Mesendoderm (in vitro differentiated cells): ENCODE results near the gene RCOR3.
"Not testable (repeated sequence)": the region's sequence is repeated elsewhere in the genome, so short reads cannot be mapped to it uniquely, and the experiment has no call there.

Source experiments
- DNase-seq: peaks from one replicate; pipeline ENCODE4 v3.0.0; 2013
- H2AK5ac ChIP-seq: 2 replicates; pipeline ENCODE4 v1.6.1; 2013; ENCODE audit warnings: low read length, inconsistent platforms
- H2BK120ac ChIP-seq: 2 replicates; pipeline ENCODE4 v1.6.1; 2013; ENCODE audit warnings: low read depth, mild to moderate bottlenecking, low read length, moderate library complexity, mixed read lengths
- H2BK15ac ChIP-seq: replicated peaks from 2 replicates; pipeline ENCODE4 v1.6.1; 2013; ENCODE audit warnings: low read depth, mild to moderate bottlenecking, moderate library complexity
- H2BK5ac ChIP-seq: 2 replicates; pipeline ENCODE4 v1.6.1; 2013; ENCODE audit warnings: low read length, inconsistent platforms
- H3K18ac ChIP-seq: 2 replicates; pipeline ENCODE4 v1.6.1; 2013; ENCODE audit warnings: mild to moderate bottlenecking, low read length, mixed read lengths
- H3K23ac ChIP-seq: one replicate; pipeline ENCODE4 v1.6.1; 2013; ENCODE audit warnings: low read length
- H3K27ac ChIP-seq: 2 replicates; pipeline ENCODE4 v1.5.1; 2013; ENCODE audit warnings: low read depth, mild to moderate bottlenecking, inconsistent platforms, low read length, moderate library complexity
- H3K27me3 ChIP-seq: 2 replicates; pipeline ENCODE4 v1.6.1; 2013; ENCODE audit warnings: low read length, control low read depth, mild to moderate bottlenecking, inconsistent platforms; ENCODE audit not compliant: insufficient read depth, poor library complexity
- H3K36me3 ChIP-seq: 2 replicates; pipeline ENCODE4 v1.6.1; 2013; ENCODE audit warnings: low read length, inconsistent platforms; ENCODE audit not compliant: control insufficient read depth, insufficient read depth
- H3K4ac ChIP-seq: one replicate; pipeline ENCODE4 v1.6.1; 2013; ENCODE audit warnings: low read depth, mild to moderate bottlenecking, low read length, moderate library complexity
- H3K4me1 ChIP-seq: 2 replicates; pipeline ENCODE4 v1.6.1; 2013; ENCODE audit warnings: low read depth, low read length, inconsistent platforms; ENCODE audit not compliant: control insufficient read depth
- H3K4me2 ChIP-seq: 2 replicates; pipeline ENCODE4 v1.6.1; 2013; ENCODE audit warnings: low read length
- H3K4me3 ChIP-seq: 2 replicates; pipeline ENCODE4 v1.5.1; 2013; ENCODE audit warnings: mild to moderate bottlenecking, low read length
- H3K56ac ChIP-seq: one replicate; pipeline ENCODE4 v1.6.1; 2013; ENCODE audit warnings: low read length
- H3K79me1 ChIP-seq: 2 replicates; pipeline ENCODE4 v1.6.1; 2013; ENCODE audit warnings: low read length, inconsistent platforms
- H3K79me2 ChIP-seq: 2 replicates; pipeline ENCODE4 v1.6.1; 2013; ENCODE audit warnings: mild to moderate bottlenecking, low read length; ENCODE audit not compliant: control insufficient read depth, insufficient read depth
- H3K9ac ChIP-seq: 2 replicates; pipeline ENCODE4 v1.6.1; 2013; ENCODE audit warnings: low read length, inconsistent platforms
- H4K5ac ChIP-seq: one replicate; pipeline ENCODE4 v1.6.1; 2013; ENCODE audit warnings: low read length
- H4K8ac ChIP-seq: one replicate; pipeline ENCODE4 v1.6.1; 2013; ENCODE audit warnings: low read depth, mild to moderate bottlenecking, control low read depth, low read length, moderate library complexity
- WGBS: extraction: QIAGEN DNeasy Blood & Tissue Kit; methylation state at CpG from one replicate; pipeline ENCODE4 v1.1.7; 2013; ENCODE audit warnings: low lambda C conversion rate, missing lambda C conversion rate; ENCODE audit not compliant: insufficient coverage; ENCODE audit errors: extremely low coverage; 5-methylcytosine and 5-hydroxymethylcytosine counted together

RCOR3 gene

GRCh38 chr1:211320980-211321379 is 61.8 kb downstream of the RCOR3 start:
- Histone ChIP-seq H3K4ac (no peak overlapping the region), H2AK5ac (no peak overlapping the region), H3K79me2 (no peaks in the 10 kb centered on the region), H3K23ac (no peak overlapping the region), H4K8ac (no peak overlapping the region), H2BK15ac (no peak overlapping the region), H3K9ac (no peak overlapping the region), H3K56ac (no peak overlapping the region), H3K27ac (no peak overlapping the region), H3K36me3 (no peaks in the 10 kb centered on the region), H4K5ac (no peak overlapping the region), H2BK120ac (no peak overlapping the region), H3K4me2 (no peak overlapping the region), H3K79me1 (no peaks in the 10 kb centered on the region), H2BK5ac (no peak overlapping the region), H3K27me3 (no peaks in the 10 kb centered on the region), H3K4me3 (no peak overlapping the region), H3K4me1 (no peaks in the 10 kb centered on the region), H3K18ac (no peak overlapping the region)
- no peak for DNase-seq
- no CpG with 5 or more reads among the region's 4 CpGs for WGBS

GRCh38 chr1:211321646-211322045 is 62.5 kb downstream of the RCOR3 start:
- WGBS: no CpG with 5 or more reads among the region's 7 CpGs
- not testable (repeated sequence) for H3K4me1 ChIP-seq, H3K56ac ChIP-seq, H4K5ac ChIP-seq, H3K4ac ChIP-seq, H3K18ac ChIP-seq, H3K4me3 ChIP-seq, H3K9ac ChIP-seq, H2BK120ac ChIP-seq, H2AK5ac ChIP-seq, H3K27me3 ChIP-seq, H4K8ac ChIP-seq, H3K79me1 ChIP-seq, H3K23ac ChIP-seq, H3K4me2 ChIP-seq, H3K36me3 ChIP-seq, H3K27ac ChIP-seq, H2BK5ac ChIP-seq, H2BK15ac ChIP-seq, H3K79me2 ChIP-seq, DNase-seq

- H2AK5ac ChIP-seq: no peak overlapping the region
- no peak overlapping the region for H2BK5ac ChIP-seq
- H3K27me3 ChIP-seq: no peaks in the 10 kb centered on the region
- H3K18ac ChIP-seq: no peak overlapping the region
- WGBS: no CpG with 5 or more reads among the region's 9 CpGs
- H2BK120ac ChIP-seq: no peak overlapping the region
- DNase-seq: peak; percentile 84
- no peak overlapping the region for H3K56ac ChIP-seq
- H3K36me3 ChIP-seq: no peaks in the 10 kb centered on the region
- H4K8ac ChIP-seq: no peak overlapping the region
- no peak overlapping the region for H3K4me2 ChIP-seq
- no peak overlapping the region for H3K23ac ChIP-seq
- peaks cover 7% of the 10 kb centered on the region for H3K4me1 ChIP-seq
- no peak overlapping the region for H3K27ac ChIP-seq
- H2BK15ac ChIP-seq: no peak overlapping the region
- no peak overlapping the region for H4K5ac ChIP-seq
- H3K4me3 ChIP-seq: no peak overlapping the region
- H3K79me2 ChIP-seq: peaks cover 13% of the 10 kb centered on the region
- H3K79me1 ChIP-seq: peaks cover 5% of the 10 kb centered on the region
- H3K4ac ChIP-seq: no peak overlapping the region
- no peak overlapping the region for H3K9ac ChIP-seq
These were observed 64.2 kb downstream of the RCOR3 start for GRCh38 chr1:211323156-211324063.

- Histone ChIP-seq H3K9ac (no peak overlapping the region), H3K27ac (no peak overlapping the region), H2AK5ac (no peak overlapping the region), H2BK15ac (no peak overlapping the region), H2BK5ac (no peak overlapping the region), H3K4me3 (no peak overlapping the region), H4K8ac (no peak overlapping the region), H3K36me3 (no peaks in the 10 kb centered on the region), H4K5ac (no peak overlapping the region), H3K79me2 (peaks cover 31% of the 10 kb centered on the region), H3K56ac (no peak overlapping the region), H3K27me3 (no peaks in the 10 kb centered on the region), H3K18ac (no peak overlapping the region), H2BK120ac (no peak overlapping the region), H3K4ac (no peak overlapping the region), H3K23ac (no peak overlapping the region), H3K4me2 (no peak overlapping the region), H3K79me1 (peaks cover 19% of the 10 kb centered on the region), H3K4me1 (peaks cover 18% of the 10 kb centered on the region)
- no CpG with 5 or more reads among the region's 12 CpGs for WGBS
- DNase-seq: no peak
These were observed 66.0 kb downstream of the RCOR3 start for GRCh38 chr1:211324992-211325775.

- Histone ChIP-seq H3K4ac (peak overlapping the region; percentile 41), H3K4me2 (peak overlapping the region; percentile 42)
These were observed 67.0 kb downstream of the RCOR3 start for GRCh38 chr1:211326140-211326527.

More at GRCh38 chr1:211326140-211326527, 67.0 kb downstream of the RCOR3 start:
- Histone ChIP-seq H3K79me2 (peaks cover 41% of the 10 kb centered on the region), H3K79me1 (peaks cover 28% of the 10 kb centered on the region), H2BK15ac (no peak overlapping the region), H2BK5ac (peak overlapping the region; percentile 77), H3K27ac (no peak overlapping the region), H3K36me3 (no peaks in the 10 kb centered on the region), H3K23ac (no peak overlapping the region), H2AK5ac (peak overlapping the region; percentile 81), H3K27me3 (no peaks in the 10 kb centered on the region), H4K8ac (no peak overlapping the region), H3K9ac (peak overlapping the region; percentile 78), H2BK120ac (no peak overlapping the region), H3K18ac (peak overlapping the region; percentile 42), H3K56ac (peak overlapping the region; percentile 88), H4K5ac (peak overlapping the region; percentile 26), H3K4me1 (peaks cover 22% of the 10 kb centered on the region), H3K4me3 (no peak overlapping the region)
- DNase-seq: no peak
- no CpG with 5 or more reads among the region's 8 CpGs for WGBS
